HG02943 (cell line): Measurements from ENCODE around the gene OR4K15.
"Not testable (repeated sequence)": the region's sequence is repeated elsewhere in the genome, so short reads cannot be mapped to it uniquely, and the experiment has no call there.

Experiments used
- ATAC-seq: cut with Tn5 transposase; IDR thresholded peaks from one replicate; pipeline ENCODE4 v1.9.1; 2021; ENCODE audit warnings: mild to moderate bottlenecking, low read depth, moderate library complexity; ENCODE audit not compliant: unreplicated experiment

OR4K15 gene, protein sequence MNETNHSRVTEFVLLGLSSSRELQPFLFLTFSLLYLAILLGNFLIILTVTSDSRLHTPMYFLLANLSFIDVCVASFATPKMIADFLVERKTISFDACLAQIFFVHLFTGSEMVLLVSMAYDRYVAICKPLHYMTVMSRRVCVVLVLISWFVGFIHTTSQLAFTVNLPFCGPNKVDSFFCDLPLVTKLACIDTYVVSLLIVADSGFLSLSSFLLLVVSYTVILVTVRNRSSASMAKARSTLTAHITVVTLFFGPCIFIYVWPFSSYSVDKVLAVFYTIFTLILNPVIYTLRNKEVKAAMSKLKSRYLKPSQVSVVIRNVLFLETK

DNA sequence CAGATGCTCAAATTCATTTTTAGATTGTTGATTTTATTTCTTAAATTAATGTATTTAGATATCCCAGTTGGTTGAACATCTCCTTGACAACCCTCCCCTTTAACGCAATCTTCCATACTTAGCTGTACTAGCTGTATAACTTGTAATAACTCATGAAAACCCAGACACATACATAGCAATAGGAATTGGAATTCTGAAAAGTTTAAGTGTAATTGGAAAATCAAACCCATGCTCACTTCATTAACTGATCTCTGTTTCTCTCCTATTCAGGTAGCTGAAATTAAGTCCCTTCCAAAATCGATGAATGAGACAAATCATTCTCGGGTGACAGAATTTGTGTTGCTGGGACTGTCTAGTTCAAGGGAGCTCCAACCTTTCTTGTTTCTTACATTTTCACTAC lies at the start of gene OR4K15:
Gene OR4K15, plus strand, starts transcription at position 301 of the 400 bp plus-strand sequence. Its CDS starts 0 bp downstream, at position 301.
- no peak for ATAC-seq

DNA sequence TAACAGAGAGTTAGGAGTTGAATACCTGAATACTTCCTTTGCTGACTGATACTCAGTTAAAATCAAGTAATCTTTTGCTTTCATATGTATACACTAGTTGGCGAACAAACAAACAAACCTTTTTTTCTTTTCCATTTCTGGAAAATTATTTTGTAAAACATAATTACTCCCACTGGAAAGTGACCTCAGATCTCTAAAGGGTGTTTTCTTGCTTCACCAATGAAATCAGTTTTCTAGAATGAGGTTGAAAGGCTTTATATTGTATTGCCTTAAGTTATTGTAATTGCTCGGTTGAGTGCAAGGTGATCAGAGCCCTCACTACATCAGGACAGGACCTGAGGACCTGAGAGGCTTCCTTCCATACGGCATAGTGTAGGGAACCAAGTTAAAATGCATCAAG lies 44.8 kb upstream of the OR4K15 start, which contains the start of gene OR4K1:
Gene OR4K1, plus strand, starts transcription at position 301 of the 400 bp plus-strand sequence. CDS start 4,750 bp downstream, outside the sequence.
- no peak for ATAC-seq

DNA sequence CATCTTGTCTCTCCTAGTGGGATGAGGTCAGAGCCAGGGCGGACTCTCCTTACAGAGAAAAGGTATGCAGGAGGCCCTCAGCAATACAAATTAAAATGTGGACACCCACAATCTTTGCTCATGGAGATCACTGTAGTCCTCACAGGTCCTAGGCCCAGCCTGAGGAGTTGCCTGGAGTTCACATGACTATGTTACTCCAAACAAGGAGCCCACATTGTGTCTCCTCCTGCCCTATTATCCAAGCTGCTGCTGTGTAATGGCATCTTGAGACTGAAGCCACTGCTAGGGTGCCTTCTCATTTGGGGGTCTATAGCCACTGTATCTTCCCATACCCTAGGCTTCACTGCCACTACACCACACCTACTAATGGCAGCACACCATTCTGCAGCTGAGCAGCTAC lies 33.7 kb upstream of the OR4K15 start:
- no peak for ATAC-seq

DNA sequence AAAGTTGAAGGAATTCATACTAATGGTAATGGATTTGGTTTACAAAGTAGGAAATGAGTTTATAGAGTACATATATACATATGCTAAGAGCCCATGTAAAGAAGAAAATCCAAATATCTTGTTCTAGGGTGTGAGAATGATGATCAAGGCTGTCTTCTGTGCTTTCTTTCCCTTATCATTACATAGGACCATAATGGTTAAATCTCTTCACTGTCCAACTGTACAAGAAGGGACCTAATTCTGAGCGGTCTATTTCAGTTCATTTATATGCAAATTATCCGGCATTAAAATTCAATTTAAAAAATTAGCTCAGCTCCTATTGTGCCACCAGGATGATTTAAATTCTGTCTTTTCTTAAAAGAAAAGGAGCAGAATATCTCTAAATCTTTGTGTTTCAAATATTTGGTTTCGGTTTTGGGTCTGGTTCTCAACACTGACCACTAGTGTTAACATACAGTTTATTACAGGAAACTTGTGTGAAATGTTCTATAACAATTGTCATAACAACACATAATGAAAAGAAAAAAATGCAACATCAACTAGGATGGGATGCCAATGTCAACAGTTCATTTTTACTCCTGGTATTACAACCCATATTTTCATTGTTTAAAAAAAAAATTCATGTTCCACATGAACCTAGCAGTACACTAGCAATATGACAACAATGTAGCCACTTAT lies 27.8 kb upstream of the OR4K15 start:
- no peak for ATAC-seq

DNA sequence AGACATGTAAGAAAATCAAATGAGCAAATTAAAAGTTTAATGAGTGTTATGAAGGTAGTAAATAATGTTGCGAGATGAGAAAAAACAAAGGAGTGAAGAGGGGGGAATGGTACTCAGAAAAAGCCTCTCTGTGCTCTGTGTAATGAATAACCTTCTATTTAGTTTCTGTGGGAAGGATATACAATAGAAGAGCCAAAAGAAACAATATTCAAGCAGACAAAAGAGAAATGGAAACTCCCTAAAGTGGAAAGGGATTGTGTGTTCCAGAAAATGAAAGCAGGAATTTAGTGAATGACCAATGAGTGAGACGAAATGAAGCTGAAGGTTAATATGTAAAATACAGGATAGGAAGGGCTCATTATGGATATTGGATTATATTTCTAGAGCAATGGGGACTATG lies 26.2 kb upstream of the OR4K15 start:
- ATAC-seq = no peak

DNA sequence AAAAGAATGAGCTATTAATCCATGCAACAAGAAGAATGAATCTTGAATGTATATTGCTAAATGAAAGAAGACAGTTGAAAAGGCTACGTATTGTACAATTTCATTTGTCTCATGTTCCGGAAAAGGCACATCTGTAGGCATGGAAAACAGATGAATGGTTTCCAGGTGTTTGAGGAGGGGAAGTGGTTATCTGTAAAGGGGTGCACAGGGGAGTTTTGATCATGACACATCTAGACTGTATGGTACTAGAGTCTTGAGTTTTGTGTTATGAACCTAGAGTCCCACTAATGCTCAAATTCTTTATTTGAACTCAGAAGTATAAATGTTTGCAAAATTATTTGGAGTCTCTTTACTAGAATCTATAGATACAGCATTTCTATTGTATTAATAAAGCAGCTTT lies 5.7 kb upstream of the OR4K15 start:
- not testable (repeated sequence) for ATAC-seq

DNA sequence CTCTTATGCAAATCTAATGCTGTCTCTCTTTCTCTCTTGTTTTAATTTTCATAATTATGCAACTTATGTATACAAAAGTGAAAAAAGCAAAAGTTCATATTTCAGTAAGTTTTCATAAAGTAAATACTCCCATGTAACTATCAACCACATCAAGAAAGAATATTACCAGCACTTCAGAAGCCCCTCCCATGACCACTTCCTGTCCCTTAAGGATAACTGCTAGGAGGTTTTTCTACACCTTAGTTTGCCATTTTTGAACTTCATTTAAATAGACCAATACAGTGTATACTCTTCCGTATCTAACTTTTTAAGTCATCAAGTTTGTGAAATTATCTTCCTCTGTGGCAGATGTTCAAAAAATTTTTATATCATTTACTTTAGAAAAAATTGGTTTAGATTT lies 547 bp upstream of the OR4K15 start:
- no peak for ATAC-seq

DNA sequence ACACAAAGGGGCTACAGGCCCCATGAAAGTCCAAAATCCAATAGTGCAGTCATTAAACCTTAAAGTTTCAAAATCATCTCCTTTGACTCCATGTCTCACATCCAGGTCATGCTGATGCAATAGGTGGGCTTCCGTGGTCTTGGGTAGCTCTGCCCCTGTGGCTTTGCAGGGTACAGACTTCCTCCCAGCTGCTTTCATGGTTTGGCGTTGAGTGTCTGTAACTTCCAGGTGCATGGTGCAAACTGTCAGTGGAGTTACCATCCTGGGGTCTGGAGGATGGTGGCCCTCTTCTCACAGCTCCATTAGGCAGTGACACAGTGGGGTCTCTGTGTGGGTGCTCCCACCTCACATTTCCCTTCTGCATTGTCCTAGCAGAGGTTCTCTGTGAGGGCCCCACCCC lies 18.0 kb downstream of the OR4K15 start:
- no peak for ATAC-seq

DNA sequence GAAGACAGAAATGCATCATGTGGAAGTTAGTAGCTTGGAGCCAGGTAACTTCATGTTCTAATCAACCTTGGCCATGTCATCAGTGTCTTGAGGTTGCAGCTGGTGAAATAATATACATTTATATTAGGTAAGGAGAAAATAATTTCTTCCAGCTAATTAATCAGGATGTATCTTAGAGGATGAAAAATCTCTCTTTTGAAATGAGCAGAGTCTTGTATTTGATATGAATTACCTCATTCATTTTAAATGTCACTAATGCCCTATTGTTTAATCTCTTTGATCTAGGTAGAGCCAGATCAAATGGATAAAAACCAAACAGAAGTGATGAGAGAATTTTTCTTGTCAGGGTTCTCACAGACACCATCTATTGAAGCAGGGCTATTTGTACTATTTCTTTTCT lies 26.5 kb downstream of the OR4K15 start, which contains the start of gene OR4Q2:
Gene OR4Q2, plus strand, starts transcription at position 301 of the 400 bp plus-strand sequence.
- ATAC-seq = no peak

DNA sequence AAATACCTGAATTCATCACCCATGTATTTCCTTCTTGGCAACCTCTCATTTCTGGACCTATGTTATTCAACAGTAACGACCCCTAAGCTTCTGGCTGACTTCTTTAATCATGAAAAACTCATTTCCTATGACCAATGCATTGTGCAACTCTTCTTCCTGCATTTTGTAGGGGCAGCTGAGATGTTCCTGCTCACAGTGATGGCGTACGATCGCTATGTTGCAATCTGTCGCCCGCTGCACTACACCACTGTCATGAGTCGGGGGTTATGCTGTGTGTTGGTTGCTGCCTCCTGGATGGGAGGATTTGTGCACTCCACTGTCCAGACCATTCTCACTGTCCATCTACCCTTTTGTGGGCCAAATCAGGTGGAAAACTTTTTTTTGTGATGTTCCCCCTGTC lies 26.9 kb downstream of the OR4K15 start:
- no peak for ATAC-seq

DNA sequence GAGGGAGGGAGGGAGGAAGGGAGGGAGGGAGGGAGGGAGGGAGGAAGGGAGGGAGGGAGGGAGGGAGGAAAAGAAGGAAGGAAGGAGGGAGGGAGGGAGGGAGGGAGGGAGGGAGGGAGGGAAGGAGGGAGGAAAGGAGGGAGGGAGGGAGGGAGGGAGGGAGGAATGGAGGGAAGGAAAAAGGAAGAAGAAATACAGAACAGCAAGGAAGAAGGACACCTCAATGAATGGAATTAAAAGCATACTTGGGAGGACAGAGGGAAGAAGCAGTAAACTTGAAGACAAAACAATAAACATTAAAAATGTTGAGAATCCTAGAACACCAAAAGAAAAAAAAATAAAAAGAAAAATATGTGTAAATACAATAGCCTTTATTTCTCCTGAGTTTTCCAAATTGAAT lies 32.8 kb downstream of the OR4K15 start:
- ATAC-seq = no peak

DNA sequence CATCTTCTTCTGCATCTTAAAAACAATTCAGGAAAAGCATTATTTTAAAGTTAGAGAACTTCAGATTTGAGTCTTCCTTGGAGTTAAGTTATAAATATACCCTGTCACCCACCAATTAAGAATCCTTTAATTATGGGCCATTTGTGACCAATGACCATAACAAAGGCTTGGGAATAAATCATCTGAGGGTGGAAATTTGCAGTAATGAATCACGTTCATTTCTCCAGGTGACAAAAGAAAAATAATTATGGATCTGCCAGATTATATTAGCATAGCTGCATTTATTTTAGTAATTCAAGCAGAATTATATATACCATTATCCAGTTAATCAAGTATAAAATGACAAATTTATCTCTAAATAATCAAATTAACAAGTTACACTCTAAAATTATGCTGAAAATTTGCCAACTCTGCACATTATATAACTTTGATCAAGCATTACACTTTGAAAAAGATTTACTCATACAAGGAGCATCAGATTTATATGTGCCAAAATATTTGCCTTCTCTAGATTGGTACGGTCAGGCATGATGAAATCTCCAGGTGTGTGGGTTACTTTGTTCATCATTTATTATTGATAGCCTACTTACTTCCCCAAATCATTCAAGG lies 44.0 kb downstream of the OR4K15 start, which contains the start of gene OR4K14:
Gene OR4K14, minus strand, starts transcription at position 51 of the 609 bp plus-strand sequence. CDS start 4,114 bp downstream, outside the sequence.
- ATAC-seq = no peak
